GM12892 (cell line): Measurements from ENCODE around the gene DUSP2.
A peak's percentile ranks its signal among the peaks of the same experiment; 100 is the strongest.

Experiments used
- DNase-seq: peaks from one replicate; pipeline ENCODE4 v3.0.0; 2011; ENCODE audit not compliant: insufficient read length
- FAIRE-seq: peaks from 2 replicates; lab custom pipeline; 2011; peaks lifted over from hg19 to GRCh38; lab: Jason Lieb, UNC
- POLR2A ChIP-seq: IDR thresholded peaks from 2 replicates; pipeline ENCODE4 v1.6.1; 2011; ENCODE audit warnings: low read depth, low read length, control low read depth
- POLR2AphosphoS5 ChIP-seq: IDR thresholded peaks from 2 replicates; pipeline ENCODE4 v1.6.1; 2011; ENCODE audit warnings: low read depth, low read length, control low read depth
- TAF1 ChIP-seq: IDR thresholded peaks from 2 replicates; pipeline ENCODE4 v1.6.1; 2011; ENCODE audit warnings: low read depth, mild to moderate bottlenecking, control low read depth, low read length, borderline replicate concordance

The DUSP2 gene

GRCh38 chr2:96108541-96109360 is 36.5 kb downstream of the DUSP2 start:
- no peak for TF ChIP-seq TAF1
- no peak for TF ChIP-seq POLR2A
- TF ChIP-seq POLR2AphosphoS5: no peak
- DNase-seq: no peak
- FAIRE-seq: no peak

- DNase-seq (no peak), FAIRE-seq (no peak)
- no peak for TF ChIP-seq POLR2AphosphoS5
- TF ChIP-seq POLR2A: no peak
- TF ChIP-seq TAF1: no peak
Measured at GRCh38 chr2:96108151-96108540, 37.1 kb downstream of the DUSP2 start.

- no peak for TF ChIP-seq TAF1
- no peak for TF ChIP-seq POLR2AphosphoS5
- no peak for TF ChIP-seq POLR2A
- DNase-seq (no peak), FAIRE-seq (no peak)
Measured at GRCh38 chr2:96107708-96108065, 37.6 kb downstream of the DUSP2 start.

GRCh38 chr2:96106991-96107707 is 38.1 kb downstream of the DUSP2 start:
- FAIRE-seq: no peak
- TF ChIP-seq TAF1: no peak
- no peak for TF ChIP-seq POLR2AphosphoS5
- TF ChIP-seq POLR2A: no peak
- DNase-seq: no peak

- TF ChIP-seq POLR2A: no peak
- TF ChIP-seq TAF1: no peak
- TF ChIP-seq POLR2AphosphoS5: no peak
- FAIRE-seq (no peak), DNase-seq (no peak)
Measured at GRCh38 chr2:96105994-96106715, 39.1 kb downstream of the DUSP2 start.

- DNase-seq: no peak
- no peak for FAIRE-seq
- TF ChIP-seq POLR2A (no peak), POLR2AphosphoS5 (no peak), TAF1 (no peak)
Measured at GRCh38 chr2:96105152-96105915, 39.9 kb downstream of the DUSP2 start.

- DNase-seq (no peak), FAIRE-seq (no peak)
- TF ChIP-seq POLR2AphosphoS5 (no peak), POLR2A (no peak), TAF1 (no peak)
Measured at GRCh38 chr2:96104487-96104861, 40.8 kb downstream of the DUSP2 start.

- TF ChIP-seq POLR2A (no peak), TAF1 (no peak), POLR2AphosphoS5 (no peak)
- DNase-seq (peak; percentile 8), FAIRE-seq (no peak)
Measured at GRCh38 chr2:96103761-96104486, 41.3 kb downstream of the DUSP2 start.

- peak; percentile 9 for DNase-seq
- TF ChIP-seq TAF1 (no peak), POLR2A (no peak), POLR2AphosphoS5 (no peak)
- FAIRE-seq: no peak
Measured at GRCh38 chr2:96103187-96103601, 42.0 kb downstream of the DUSP2 start.

GRCh38 chr2:96102596-96103186 is 42.5 kb downstream of the DUSP2 start:
- DNase-seq (peak; percentile 7), FAIRE-seq (no peak)
- no peak for TF ChIP-seq TAF1
- no peak for TF ChIP-seq POLR2AphosphoS5
- TF ChIP-seq POLR2A: no peak
